Head of caudate nucleus (tissue), 42 donors: ENCODE results near the gene PUS1.
"Not testable (repeated sequence)": the region's sequence is repeated elsewhere in the genome, so short reads cannot be mapped to it uniquely, and the experiment has no call there.

Experiments
- DNase-seq, 42 donors: peaks; one replicate each; pipeline versions ENCODE4 v3.0.0 to v3.0.0-alpha.2; 2020 to 2021; ENCODE audit warnings: mixed read lengths in 7 of 42
- intact Hi-C: fragments of 100-400 bp; cut with DNase I; formaldehyde crosslinking; loops from one replicate; pipeline ENCODE4 v1.15.0; 2022

PUS1 gene

GRCh38 chr12:131928711-131929580 lies at the start of gene PUS1:
TSS of gene PUS1 (plus strand) at chr12:131929276. CDS start at chr12:131929723, 447 bp downstream.
- intact Hi-C loops = loop anchor here (2.0 kb wide), 1 partner anchor 20 kb away; the partner anchor contains the start of gene EP400
- DNase-seq = peak; percentile 89 to 98 (median 95)

GRCh38 chr12:131882804-131883520 lies 46.1 kb upstream of the PUS1 start:
- DNase-seq = no peak
- intact Hi-C loops = no loop called here

- intact Hi-C loops = no loop called here
- DNase-seq = no peak
These were observed 45.6 kb upstream of the PUS1 start for GRCh38 chr12:131883521-131883900.

GRCh38 chr12:131885076-131885475 lies 44.0 kb upstream of the PUS1 start:
- intact Hi-C loops, DNase-seq: not testable (repeated sequence)

GRCh38 chr12:131885543-131886057 lies 43.5 kb upstream of the PUS1 start:
- intact Hi-C loops = no loop called here
- DNase-seq = no peak

- DNase-seq, intact Hi-C loops: not testable (repeated sequence)
These were observed 37.4 kb upstream of the PUS1 start for GRCh38 chr12:131891722-131892121.

- intact Hi-C loops = no loop called here
- DNase-seq = peak in 1 of 42 donors; percentile 33
These were observed 36.1 kb upstream of the PUS1 start for GRCh38 chr12:131892711-131893604.

- DNase-seq = peak in 1 of 42 donors; percentile 71
- intact Hi-C loops = no loop called here
These were observed 35.3 kb upstream of the PUS1 start for GRCh38 chr12:131893605-131894312.

- peak; percentile 86 to 99 (median 95) for DNase-seq
- intact Hi-C loops = no loop called here
These were observed 34.7 kb upstream of the PUS1 start, which contains the start of gene ULK1 for GRCh38 chr12:131894313-131894860. TSS of gene ULK1 (plus strand) at chr12:131894622. CDS start at chr12:131895002, 380 bp downstream.

- intact Hi-C loops = no loop called here
- peak in 2 of 42 donors; percentile 28 to 30 for DNase-seq
These were observed 34.0 kb upstream of the PUS1 start for GRCh38 chr12:131894981-131895639.

GRCh38 chr12:131895640-131896079 lies 33.4 kb upstream of the PUS1 start:
- peak in 1 of 42 donors; percentile 32 for DNase-seq
- intact Hi-C loops = no loop called here

GRCh38 chr12:131896080-131896810 lies 32.8 kb upstream of the PUS1 start:
- peak; percentile 53 to 89 (median 80) for DNase-seq
- intact Hi-C loops = no loop called here

- intact Hi-C loops = no loop called here
- DNase-seq = peak in 40 of 42 donors; percentile 61 to 91 (median 76)
These were observed 32.2 kb upstream of the PUS1 start for GRCh38 chr12:131896811-131897270.

- intact Hi-C loops = no loop called here
- peak in 5 of 42 donors; percentile 15 to 36 (median 28) for DNase-seq
These were observed 31.8 kb upstream of the PUS1 start for GRCh38 chr12:131897276-131897675.

- peak in 5 of 42 donors; percentile 27 to 51 (median 30) for DNase-seq
- intact Hi-C loops = no loop called here
These were observed 31.2 kb upstream of the PUS1 start for GRCh38 chr12:131897875-131898274.

- DNase-seq = peak in 1 of 42 donors; percentile 34
- intact Hi-C loops = no loop called here
These were observed 28.7 kb upstream of the PUS1 start for GRCh38 chr12:131900397-131900796.
